Parathyroid adenoma (tissue), 2 donors: ENCODE results near the gene RADIL.

ENCODE experiments used
- H2AFZ ChIP-seq: fragments of 300-600 bp; sonication (generic); one replicate; pipeline ENCODE4 v1.7.0; 2017; ENCODE audit warnings: antibody characterized with exemption, mild to moderate bottlenecking
- H3K27ac ChIP-seq: fragments of 300-600 bp; sonication (generic); one replicate; pipeline ENCODE4 v1.7.0; 2017
- H3K27me3 ChIP-seq: fragments of 300-600 bp; sonication (generic); one replicate; pipeline ENCODE4 v1.7.0; 2017; ENCODE audit warnings: low read length; ENCODE audit not compliant: control insufficient read depth, insufficient read depth
- H3K36me3 ChIP-seq: fragments of 300-600 bp; sonication (generic); one replicate; pipeline ENCODE4 v1.7.0; 2017; ENCODE audit warnings: low read length; ENCODE audit not compliant: control insufficient read depth, insufficient read depth
- H3K4me1 ChIP-seq: fragments of 300-600 bp; sonication (generic); one replicate; pipeline ENCODE4 v1.7.0; 2017; ENCODE audit warnings: control low read depth
- H3K4me2 ChIP-seq: fragments of 300-600 bp; sonication (generic); one replicate; pipeline ENCODE4 v1.7.0; 2017; ENCODE audit warnings: low read length
- H3K4me3 ChIP-seq: fragments of 300-600 bp; sonication (generic); one replicate; pipeline ENCODE4 v1.7.0; 2017; ENCODE audit warnings: low read depth, low read length
- H3K79me2 ChIP-seq: fragments of 300-600 bp; sonication (generic); one replicate; pipeline ENCODE4 v1.7.0; 2017; ENCODE audit warnings: control low read depth
- H3K9ac ChIP-seq: fragments of 300-600 bp; sonication (generic); one replicate; pipeline ENCODE4 v1.7.0; 2017; ENCODE audit warnings: mild to moderate bottlenecking
- H3K9me3 ChIP-seq: fragments of 300-600 bp; sonication (generic); one replicate; pipeline ENCODE4 v1.7.0; 2017; ENCODE audit warnings: low read length; ENCODE audit not compliant: control insufficient read depth
- CTCF ChIP-seq: fragments of 300-600 bp; sonication (generic); IDR thresholded peaks from one replicate; pipeline ENCODE4 v1.7.0; 2017; ENCODE audit warnings: antibody characterized with exemption, mild to moderate bottlenecking
- donor health status: primary hyperparathyroidism.

RADIL gene

DNA sequence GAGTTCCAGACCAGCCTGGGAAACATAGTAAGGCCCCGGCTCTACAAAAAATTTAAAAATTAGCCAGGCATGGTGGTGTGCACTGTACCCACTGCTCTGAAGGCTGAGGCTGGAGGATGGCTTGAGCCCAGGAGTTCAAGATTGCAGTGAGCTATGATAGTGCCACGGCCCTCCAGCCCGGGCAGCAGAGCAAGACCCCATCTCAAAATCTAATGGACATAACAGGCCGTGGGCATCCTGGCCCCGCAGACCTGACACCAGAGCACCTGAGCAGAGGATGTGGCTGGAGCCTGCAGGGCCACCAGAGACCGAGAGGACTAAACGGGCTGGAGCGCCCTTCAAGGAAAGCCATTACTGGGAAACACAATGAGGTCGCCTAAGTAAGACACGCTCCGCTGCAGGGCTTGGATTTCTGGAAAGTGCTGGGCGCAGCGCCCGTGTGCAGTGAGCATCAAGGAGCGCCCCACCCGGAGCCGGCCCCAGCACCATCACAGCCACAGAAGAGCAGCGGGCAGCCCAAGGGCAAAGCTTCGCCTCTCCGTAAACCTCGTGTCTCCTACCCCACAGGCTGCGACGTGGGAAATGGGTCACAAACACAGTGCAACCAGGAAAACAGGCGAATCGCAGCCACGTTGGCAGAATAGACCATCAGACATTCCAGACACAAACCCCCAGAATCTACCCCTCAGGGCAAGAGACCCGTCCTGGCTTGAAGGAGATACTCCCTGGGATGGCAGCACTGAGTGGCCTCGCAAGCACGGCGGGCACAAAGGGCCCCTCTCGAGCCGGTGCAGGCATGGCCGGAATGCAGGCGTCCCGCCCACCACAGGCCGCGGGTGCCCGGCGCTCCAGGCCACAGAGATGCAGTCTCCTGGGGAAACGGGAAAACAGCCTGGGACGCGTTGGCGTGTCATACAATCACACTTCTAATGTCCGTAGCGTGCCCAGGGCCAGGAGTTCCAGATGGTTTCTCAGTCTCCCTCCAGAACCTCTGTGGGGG, 4.9 kb downstream of the RADIL start:
- H3K4me3 ChIP-seq: no peak overlapping the region
- no peak for TF ChIP-seq CTCF

DNA sequence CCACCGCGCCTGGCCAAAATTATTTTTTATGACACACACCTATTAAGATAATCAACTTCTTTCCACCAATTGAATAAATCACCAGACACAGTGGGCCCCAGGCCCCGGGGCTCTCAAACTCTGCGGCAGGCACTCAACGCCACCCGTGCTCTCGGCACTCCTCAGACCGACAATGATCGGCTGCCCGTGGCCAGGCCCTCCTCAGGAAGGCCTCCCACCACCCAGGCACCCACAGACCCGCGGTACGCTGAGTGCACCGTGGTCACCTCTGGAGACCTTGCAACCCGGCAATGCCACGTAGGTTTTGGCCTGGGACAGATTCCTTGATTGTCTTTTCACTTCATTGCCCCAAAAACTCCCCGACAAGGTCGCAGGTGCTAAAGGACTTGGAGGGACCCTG, 6.9 kb downstream of the RADIL start:
- Histone ChIP-seq H3K9ac (no peak overlapping the region), H3K4me3 (no peak overlapping the region), H3K79me2 (peaks cover 3% of the 10 kb centered on the region), H3K9me3 (no peaks in the 10 kb centered on the region), H3K27me3 (no peaks in the 10 kb centered on the region), H3K4me1 (no peaks in the 10 kb centered on the region), H3K36me3 (no peaks in the 10 kb centered on the region), H3K27ac (no peak overlapping the region), H3K4me2 (no peak overlapping the region), H2AFZ (no peak overlapping the region)
- TF ChIP-seq CTCF: no peak

More for the DNA sequence above, 4.9 kb downstream of the RADIL start:
- Histone ChIP-seq H3K27me3 (no peaks in the 10 kb centered on the region), H3K27ac (no peak overlapping the region), H3K9me3 (no peaks in the 10 kb centered on the region), H3K36me3 (no peaks in the 10 kb centered on the region), H3K4me2 (no peak overlapping the region), H2AFZ (no peak overlapping the region), H3K79me2 (peaks cover 3% of the 10 kb centered on the region), H3K4me1 (no peaks in the 10 kb centered on the region), H3K9ac (no peak overlapping the region)

- Histone ChIP-seq H2AFZ (no peak overlapping the region), H3K9ac (no peak overlapping the region), H3K4me2 (no peak overlapping the region), H3K9me3 (no peaks in the 10 kb centered on the region), H3K27ac (no peak overlapping the region), H3K27me3 (no peaks in the 10 kb centered on the region), H3K36me3 (no peaks in the 10 kb centered on the region), H3K4me1 (no peaks in the 10 kb centered on the region), H3K4me3 (no peak overlapping the region), H3K79me2 (peaks cover 3% of the 10 kb centered on the region)
- no peak for TF ChIP-seq CTCF
Measured at GRCh38 chr7:4875391-4875790, 8.1 kb downstream of the RADIL start.

DNA sequence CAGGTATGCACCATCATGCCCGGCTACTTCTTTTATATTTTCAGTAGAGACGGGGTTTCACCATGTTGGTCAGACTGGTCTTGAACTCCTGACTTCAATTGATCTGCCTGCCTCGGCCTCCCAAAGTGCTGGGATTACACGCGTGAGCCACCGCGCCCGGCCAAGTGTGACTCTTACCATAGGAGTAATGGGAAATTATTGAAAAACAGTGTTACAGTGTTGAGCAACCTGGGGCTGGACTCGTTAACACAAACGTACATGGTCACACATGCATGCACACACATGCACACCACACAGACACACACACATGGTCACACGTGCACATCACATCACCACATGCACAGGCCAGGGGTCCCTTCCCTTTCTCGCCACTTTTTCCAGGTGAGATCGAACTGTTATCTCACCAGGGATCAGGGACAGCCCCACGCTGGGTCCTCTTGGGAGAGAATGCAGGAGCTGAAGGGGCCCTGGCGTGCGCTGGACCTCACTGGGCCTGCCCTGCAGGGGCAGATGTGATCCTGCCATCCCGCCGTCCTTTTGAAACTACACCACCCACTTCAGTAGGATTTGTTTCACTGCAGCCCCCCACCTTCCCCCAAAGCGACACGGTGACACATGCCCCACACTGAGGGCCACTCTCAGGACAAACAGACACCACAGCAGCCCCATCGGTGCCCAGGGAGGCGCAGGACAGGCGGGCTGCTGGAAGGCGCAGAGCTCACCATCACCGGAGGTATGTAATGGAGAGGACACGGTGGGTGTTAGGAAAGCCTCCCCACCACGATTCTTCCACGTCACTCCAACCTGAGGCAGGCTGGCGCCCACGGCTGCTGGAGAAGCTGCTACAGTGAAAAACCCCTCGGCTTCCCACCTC, 10.2 kb downstream of the RADIL start:
- Histone ChIP-seq H3K4me2 (no peak overlapping the region), H3K9me3 (no peaks in the 10 kb centered on the region), H3K27ac (no peak overlapping the region), H3K9ac (no peak overlapping the region), H3K79me2 (peaks cover 3% of the 10 kb centered on the region), H3K4me1 (no peaks in the 10 kb centered on the region), H3K36me3 (no peaks in the 10 kb centered on the region), H2AFZ (no peak overlapping the region), H3K4me3 (no peak overlapping the region), H3K27me3 (no peaks in the 10 kb centered on the region)
- no peak for TF ChIP-seq CTCF
